Muscle of leg (tissue), 11 donors: ENCODE data around the gene SAMD4B. TPM values are rescaled to one million over a fixed set of nuclear protein-coding genes. Genes with fewer than 3 reads are reported as not detected.

Experiments
- DNase-seq: peaks from one replicate; pipeline ENCODE4 v3.0.0; 2013
- H3K27ac ChIP-seq: one replicate; pipeline ENCODE4 v1.5.1; 2013; ENCODE audit warnings: mild to moderate bottlenecking, low read length, control low read depth
- H3K27me3 ChIP-seq: one replicate; pipeline ENCODE4 v1.6.1; 2013; ENCODE audit warnings: low read length; ENCODE audit not compliant: control insufficient read depth, insufficient read depth
- H3K36me3 ChIP-seq: one replicate; pipeline ENCODE4 v1.6.1; 2013; ENCODE audit warnings: low read length; ENCODE audit not compliant: control insufficient read depth, insufficient read depth
- H3K4me1 ChIP-seq: one replicate; pipeline ENCODE4 v1.6.1; 2013; ENCODE audit warnings: low read length; ENCODE audit not compliant: control insufficient read depth, insufficient read depth
- H3K4me3 ChIP-seq: one replicate; pipeline ENCODE4 v1.5.1; 2013; ENCODE audit warnings: low read length, control low read depth
- H3K9me3 ChIP-seq: replicated peaks from 2 replicates; pipeline ENCODE4 v1.6.1; 2013; ENCODE audit warnings: low read depth, low read length; ENCODE audit not compliant: control insufficient read depth
- WGBS: methylation state at CpG from one replicate; pipeline ENCODE4 v1.1.5; 2013; ENCODE audit warnings: missing lambda C conversion rate; ENCODE audit not compliant: insufficient coverage; 5-methylcytosine and 5-hydroxymethylcytosine counted together
- polyA plus RNA-seq, 8 donors: library from polyadenylated mRNA; unstranded; fragments of 120-200 nt; gene quantifications; one replicate each; pipeline versions ENCODE4 v1.2.1 to v1.2.3, GENCODE V29; 2013; ENCODE audit warnings: inconsistent platforms in 1 of 8, low replicate concordance in 1 of 8; ENCODE audit not compliant: insufficient read length in 8 of 8, insufficient read depth in 1 of 8
- total RNA-seq: library from RNA; stranded (reverse); fragments of 120-200 nt; gene quantifications from one replicate; pipeline ENCODE4 v1.2.4, GENCODE V29; 2013

The SAMD4B gene
- total and polyA plus RNA-seq, 9 donors, result 36.6 to 99.6 (median 82.8) TPM

DNA sequence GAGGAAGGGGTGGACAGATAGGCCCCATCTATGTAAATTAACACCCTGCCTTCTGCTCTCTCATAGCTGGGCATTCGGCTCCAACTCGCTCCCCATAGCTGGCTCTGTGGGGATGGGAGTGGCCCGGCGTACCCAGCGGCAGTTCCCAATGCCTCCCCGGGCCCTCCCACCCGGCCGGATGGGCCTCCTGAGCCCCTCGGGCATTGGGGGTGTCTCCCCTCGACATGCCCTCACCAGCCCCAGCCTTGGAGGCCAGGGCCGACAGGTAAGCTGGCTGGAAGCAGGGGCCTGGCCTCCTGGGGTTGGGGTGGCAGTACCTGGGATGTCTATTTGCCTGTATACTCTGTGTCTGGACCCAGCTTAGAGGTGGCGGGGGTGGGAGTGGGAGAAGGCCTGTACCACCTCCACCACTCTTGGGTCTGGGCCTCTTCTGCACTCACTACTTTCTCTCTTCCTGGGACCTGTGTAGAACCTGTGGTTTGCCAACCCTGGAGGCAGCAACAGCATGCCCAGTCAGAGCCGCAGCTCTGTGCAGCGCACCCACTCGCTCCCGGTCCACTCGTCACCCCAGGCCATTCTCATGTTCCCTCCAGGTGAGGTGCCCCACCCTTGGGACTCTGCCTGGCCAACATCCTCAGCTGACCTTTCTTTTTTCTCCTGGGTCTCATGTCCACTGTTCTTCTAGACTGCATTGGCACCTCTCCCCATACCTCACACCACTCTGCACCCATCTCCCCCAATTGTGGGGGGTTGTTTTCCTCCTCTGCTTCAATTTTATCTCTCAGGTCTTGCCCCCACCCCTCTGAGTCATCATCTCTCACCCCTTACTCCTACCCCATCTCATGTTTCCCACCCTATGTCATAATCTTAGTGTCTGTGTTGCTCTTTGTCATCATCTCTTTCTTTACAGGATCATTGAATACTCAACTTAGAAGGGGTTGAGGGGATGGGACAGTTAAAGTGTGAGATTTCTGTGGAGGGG, 38.6 kb downstream of the SAMD4B start:
- no peaks in the 10 kb centered on the region for H3K9me3 ChIP-seq
- H3K4me3 ChIP-seq, result no peak overlapping the region
- no peaks in the 10 kb centered on the region for H3K4me1 ChIP-seq
- no peak overlapping the region for H3K27ac ChIP-seq
- DNase-seq, result no peak
- peaks cover 94% of the 10 kb centered on the region for H3K36me3 ChIP-seq
- no peaks in the 10 kb centered on the region for H3K27me3 ChIP-seq
- 96% methylated on average over 5 of the region's 17 CpGs for WGBS

- DNase-seq, result no peak
These were observed 39.8 kb downstream of the SAMD4B start for GRCh38 chr19:39381910-39382611.

GRCh38 chr19:39382991-39383828, 41.0 kb downstream of the SAMD4B start:
- Histone ChIP-seq H3K4me3 (no peak overlapping the region), H3K36me3 (peaks cover 93% of the 10 kb centered on the region), H3K27me3 (no peaks in the 10 kb centered on the region), H3K4me1 (no peaks in the 10 kb centered on the region), H3K27ac (no peak overlapping the region), H3K9me3 (no peaks in the 10 kb centered on the region)
- WGBS, result 88% methylated on average over 12 of the region's 18 CpGs
- DNase-seq, result no peak

More at GRCh38 chr19:39381910-39382611, 39.8 kb downstream of the SAMD4B start:
- H3K4me1 ChIP-seq, result no peaks in the 10 kb centered on the region
- WGBS, result 81% methylated on average over 7 of the region's 10 CpGs
- H3K9me3 ChIP-seq, result no peaks in the 10 kb centered on the region
- H3K27ac ChIP-seq, result no peak overlapping the region
- H3K27me3 ChIP-seq, result no peaks in the 10 kb centered on the region
- no peak overlapping the region for H3K4me3 ChIP-seq
- H3K36me3 ChIP-seq, result peaks cover 94% of the 10 kb centered on the region

- Histone ChIP-seq H3K4me3 (no peak overlapping the region), H3K36me3 (peaks cover 95% of the 10 kb centered on the region), H3K27me3 (no peaks in the 10 kb centered on the region), H3K9me3 (no peaks in the 10 kb centered on the region), H3K27ac (no peak overlapping the region), H3K4me1 (peaks cover 4% of the 10 kb centered on the region)
- no peak for DNase-seq
- no CpG with 5 or more reads among the region's 9 CpGs for WGBS
These were observed 42.8 kb downstream of the SAMD4B start for GRCh38 chr19:39384839-39385568.

DNA sequence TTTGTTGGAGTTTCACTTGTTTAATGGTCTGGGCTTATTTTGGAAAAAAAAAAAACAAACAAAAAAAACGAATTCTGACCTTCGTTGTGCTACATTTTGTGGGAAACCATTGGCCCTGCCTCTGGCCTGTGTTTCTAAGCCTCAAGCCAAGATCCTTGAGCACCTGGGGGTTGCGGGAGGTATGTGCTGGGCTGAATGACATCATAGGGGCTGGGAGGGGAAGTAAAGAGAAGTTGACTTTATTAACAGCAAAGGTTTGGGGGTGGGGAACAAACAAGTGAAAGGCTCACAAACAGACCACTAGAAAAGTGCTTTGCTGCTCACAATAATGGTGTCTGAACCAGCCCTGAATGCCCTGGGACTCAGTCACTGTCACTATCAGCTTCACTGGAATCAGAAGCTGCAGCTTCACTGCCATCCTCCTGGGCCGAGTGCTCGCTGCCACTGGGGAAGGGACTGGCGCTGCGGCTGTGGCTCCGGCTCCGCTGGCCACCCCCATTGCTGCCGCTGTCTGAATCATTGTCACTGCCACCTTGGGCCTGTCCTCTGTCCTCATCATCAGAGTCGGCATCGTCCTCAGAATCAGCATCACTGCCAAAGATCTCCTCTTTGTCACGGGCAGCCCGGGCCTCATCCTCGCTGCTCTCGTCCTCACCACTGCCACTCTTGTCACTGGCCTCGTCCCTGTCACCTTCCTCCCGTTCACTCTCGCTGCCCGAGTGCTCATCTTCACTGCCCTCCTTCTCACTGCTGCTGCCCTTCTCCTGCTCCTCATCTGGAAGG, 43.6 kb downstream of the SAMD4B start:
- no peaks in the 10 kb centered on the region for H3K27me3 ChIP-seq
- no peak overlapping the region for H3K4me3 ChIP-seq
- H3K9me3 ChIP-seq, result no peaks in the 10 kb centered on the region
- H3K27ac ChIP-seq, result no peak overlapping the region
- 79% methylated on average over 17 of the region's 20 CpGs for WGBS
- DNase-seq, result no peak
- peaks cover 8% of the 10 kb centered on the region for H3K4me1 ChIP-seq
- H3K36me3 ChIP-seq, result peaks cover 87% of the 10 kb centered on the region

DNA sequence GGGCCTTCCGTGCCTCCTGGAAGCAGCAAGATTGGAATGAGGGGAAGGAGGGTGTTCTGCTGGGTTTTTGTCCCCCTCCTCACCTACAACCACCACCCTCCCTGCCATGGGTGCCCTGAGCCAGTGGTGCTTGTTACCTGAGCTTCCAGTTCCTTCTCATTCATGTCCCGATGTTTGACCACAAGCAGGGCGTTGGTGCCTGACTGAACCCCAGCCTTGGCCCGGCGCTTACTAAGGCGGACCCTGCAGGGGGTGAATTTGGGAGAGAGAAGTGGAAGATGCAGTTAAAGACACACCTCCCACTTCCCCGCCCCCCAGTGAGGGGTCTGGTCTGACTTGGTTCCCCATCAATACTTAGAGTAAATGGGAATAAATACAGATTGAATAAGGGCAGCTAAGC, 44.3 kb downstream of the SAMD4B start:
- no peaks in the 10 kb centered on the region for H3K27me3 ChIP-seq
- peaks cover 80% of the 10 kb centered on the region for H3K36me3 ChIP-seq
- no peak overlapping the region for H3K27ac ChIP-seq
- no peaks in the 10 kb centered on the region for H3K9me3 ChIP-seq
- DNase-seq, result no peak
- WGBS, result no CpG with 5 or more reads among the region's 7 CpGs
- H3K4me1 ChIP-seq, result peaks cover 9% of the 10 kb centered on the region
- no peak overlapping the region for H3K4me3 ChIP-seq

GRCh38 chr19:39388657-39389056, 46.4 kb downstream of the SAMD4B start:
- no peaks in the 10 kb centered on the region for H3K9me3 ChIP-seq
- no peaks in the 10 kb centered on the region for H3K27me3 ChIP-seq
- no peak for DNase-seq
- H3K27ac ChIP-seq, result no peak overlapping the region
- WGBS, result no CpG with 5 or more reads among the region's 5 CpGs
- H3K36me3 ChIP-seq, result peaks cover 64% of the 10 kb centered on the region
- H3K4me1 ChIP-seq, result peaks cover 15% of the 10 kb centered on the region
- H3K4me3 ChIP-seq, result no peak overlapping the region

DNA sequence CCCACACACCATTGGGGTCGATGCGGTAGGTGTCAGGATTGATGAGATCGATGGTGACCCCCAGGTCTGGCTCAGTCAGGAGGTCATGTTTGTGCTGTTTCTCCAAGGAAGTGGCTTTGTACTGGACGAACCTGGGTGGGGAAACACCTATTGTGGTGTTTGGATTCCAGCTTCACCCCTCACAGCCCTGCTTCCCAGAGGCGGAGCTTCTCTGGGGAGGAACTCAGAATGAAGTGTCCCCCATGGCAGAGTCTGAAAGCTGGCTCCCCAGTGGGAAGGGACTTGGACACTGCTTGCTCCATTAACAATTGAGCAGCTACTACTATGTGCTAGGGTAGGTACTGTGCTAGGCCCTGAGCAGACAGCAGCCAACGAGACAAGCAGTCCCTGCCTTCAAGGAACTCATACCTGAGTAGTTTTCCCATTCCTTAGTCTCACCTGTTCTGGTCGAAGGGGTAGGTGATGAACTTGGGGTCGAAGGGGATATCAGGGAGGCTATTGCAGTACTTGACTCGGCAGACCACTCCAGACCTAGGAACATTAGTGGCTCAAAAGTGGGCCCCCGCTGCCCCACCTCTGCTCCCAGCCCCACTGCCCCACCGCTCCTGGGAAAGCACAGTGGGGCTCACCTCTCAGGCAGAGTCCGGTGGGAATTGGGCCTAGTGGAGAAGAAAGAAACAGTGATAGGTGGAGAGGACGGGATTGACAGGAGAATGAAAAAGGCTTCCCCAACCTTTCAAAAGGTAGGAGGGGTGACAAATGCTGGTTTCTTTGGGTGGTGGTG, 47.6 kb downstream of the SAMD4B start:
- Histone ChIP-seq H3K9me3 (no peaks in the 10 kb centered on the region), H3K27me3 (no peaks in the 10 kb centered on the region), H3K4me1 (peaks cover 15% of the 10 kb centered on the region), H3K4me3 (peak overlapping the region; percentile 91), H3K36me3 (peaks cover 61% of the 10 kb centered on the region), H3K27ac (peak overlapping the region; percentile 98)
- no peak for DNase-seq
- 73% methylated on average over 7 of the region's 13 CpGs for WGBS
